ENCODE data around the gene EPHB2. TPM values are rescaled to one million over a fixed set of nuclear protein-coding genes. Genes with fewer than 3 reads are reported as not detected.

EPHB2 gene
- total and polyA plus RNA-seq, 2 donors from 2014 or later: 3.0 to 9.5 TPM

- no peak for FAIRE-seq
- peaks cover 0 to 3% (median 0%) of the 10 kb centered on the region in 3 donors for H3K4me1 ChIP-seq (ENCODE audit: control insufficient read depth in 2 of 3, insufficient read depth in 2 of 3, low read depth in 1 of 3, low read length in 3 of 3)
- TF ChIP-seq CTCF (IDR thresholded peaks at IDR 0.05; ENCODE audit: borderline replicate concordance, extremely low read depth, insufficient read depth): no peak
- peak in 2 of 5 donors; percentile 62 to 75 for DNase-seq
- peak overlapping the region in 1 of 3 donors; percentile 11 for H3K4me3 ChIP-seq (ENCODE audit: low read length in 3 of 3)
- no peak overlapping the region for H3K9ac ChIP-seq (ENCODE audit: low read length in 3 of 3)
- H3K27me3 ChIP-seq (ENCODE audit: control insufficient read depth, insufficient read depth, low read length): no peaks in the 10 kb centered on the region
- H3K36me3 ChIP-seq (ENCODE audit: control insufficient read depth in 2 of 3, insufficient read depth in 3 of 3, low read length in 3 of 3): no peaks in the 10 kb centered on the region
- intact Hi-C loops (cut with DNase I): no loop called here
- H3K9me3 ChIP-seq (ENCODE audit: control insufficient read depth in 2 of 3, insufficient read depth in 1 of 3, low read length in 3 of 3): no peaks in the 10 kb centered on the region
- H3K27ac ChIP-seq (ENCODE audit: low read depth in 2 of 2, low read length in 2 of 2): no peak overlapping the region
Measured at GRCh38 chr1:22773981-22774832, 63.6 kb downstream of the EPHB2 start.

GRCh38 chr1:22774833-22775182 is 64.2 kb downstream of the EPHB2 start:
- H3K36me3 ChIP-seq (ENCODE audit: control insufficient read depth in 2 of 3, insufficient read depth in 3 of 3, low read length in 3 of 3): no peaks in the 10 kb centered on the region
- no peak overlapping the region for H3K9ac ChIP-seq (ENCODE audit: low read length in 3 of 3)
- H3K9me3 ChIP-seq (ENCODE audit: control insufficient read depth in 2 of 3, insufficient read depth in 1 of 3, low read length in 3 of 3): no peaks in the 10 kb centered on the region
- no peak for FAIRE-seq
- TF ChIP-seq CTCF (IDR thresholded peaks at IDR 0.05; ENCODE audit: borderline replicate concordance, extremely low read depth, insufficient read depth): no peak
- no peaks in the 10 kb centered on the region for H3K27me3 ChIP-seq (ENCODE audit: control insufficient read depth, insufficient read depth, low read length)
- intact Hi-C loops (cut with DNase I): no loop called here
- H3K4me1 ChIP-seq (ENCODE audit: control insufficient read depth in 2 of 3, insufficient read depth in 2 of 3, low read depth in 1 of 3, low read length in 3 of 3): peaks cover 0 to 3% (median 0%) of the 10 kb centered on the region in 3 donors
- H3K27ac ChIP-seq (ENCODE audit: low read depth in 2 of 2, low read length in 2 of 2): no peak overlapping the region
- no peak for DNase-seq
- no peak overlapping the region for H3K4me3 ChIP-seq (ENCODE audit: low read length in 3 of 3)

- Histone ChIP-seq H3K4me3 (ENCODE audit: low read length in 3 of 3) (no peak overlapping the region), H3K27me3 (ENCODE audit: control insufficient read depth, insufficient read depth, low read length) (no peaks in the 10 kb centered on the region), H3K9ac (ENCODE audit: low read length in 3 of 3) (no peak overlapping the region), H3K36me3 (ENCODE audit: control insufficient read depth in 2 of 3, insufficient read depth in 3 of 3, low read length in 3 of 3) (no peaks in the 10 kb centered on the region), H3K27ac (ENCODE audit: low read depth in 2 of 2, low read length in 2 of 2) (no peak overlapping the region), H3K4me1 (ENCODE audit: control insufficient read depth in 2 of 3, insufficient read depth in 2 of 3, low read depth in 1 of 3, low read length in 3 of 3) (peaks cover 0 to 3% (median 0%) of the 10 kb centered on the region in 3 donors), H3K9me3 (ENCODE audit: control insufficient read depth in 2 of 3, insufficient read depth in 1 of 3, low read length in 3 of 3) (no peaks in the 10 kb centered on the region)
- FAIRE-seq (no peak), DNase-seq (peak in 1 of 5 donors; percentile 56)
- intact Hi-C loops (cut with DNase I): no loop called here
- TF ChIP-seq CTCF (IDR thresholded peaks at IDR 0.05; ENCODE audit: borderline replicate concordance, extremely low read depth, insufficient read depth): no peak
Measured at GRCh38 chr1:22775478-22775877, 64.8 kb downstream of the EPHB2 start.

Data from kidney (tissue), 14 donors.